Measurements from ENCODE around the gene PTPRE.

GRCh38 chr10:127962205-127962604 is 55.3 kb downstream of the PTPRE start:
- TF ChIP-seq ZZZ3 (IDR thresholded peaks at IDR 0.05; ENCODE audit: control insufficient read depth, insufficient read length, low read depth) (no peak), IRF5 (IDR thresholded peaks at IDR 0.05; ENCODE audit: borderline replicate concordance) (no peak), SP1 (IDR thresholded peaks at IDR 0.05; ENCODE audit: low read depth, low read length) (no peak), SMC3 (IDR thresholded peaks at IDR 0.05; ENCODE audit: borderline replicate concordance, low read length) (no peak), POLR2AphosphoS5 (IDR thresholded peaks at IDR 0.05; ENCODE audit: low read length) (no peak), CEBPZ (IDR thresholded peaks at IDR 0.05; ENCODE audit: low read depth, low read length) (no peak), FOS (IDR thresholded peaks at IDR 0.05; ENCODE audit: borderline replicate concordance, extremely low read depth, insufficient read length) (no peak), EZH2 (IDR thresholded peaks at IDR 0.05; ENCODE audit: borderline replicate concordance, control insufficient read depth, low read depth, low read length) (no peak), NRF1 (conservative IDR thresholded peaks at IDR 0.05; ENCODE audit: low read depth, low read length) (no peak), ATF2 (IDR thresholded peaks at IDR 0.05; ENCODE audit: low read length) (no peak), TCF7 (IDR thresholded peaks at IDR 0.05; ENCODE audit: borderline replicate concordance) (no peak), CTCF (IDR thresholded peaks at IDR 0.05 in 2 of 3, conservative IDR thresholded peaks at IDR 0.05 in 1 of 3; ENCODE audit: control insufficient read depth in 2 of 3, extremely low read depth in 1 of 3, insufficient read depth in 1 of 3, low read depth in 3 of 3, low read length in 3 of 3) (no peak), TARDBP (IDR thresholded peaks at IDR 0.05; ENCODE audit: borderline replicate concordance) (no peak), JUND (IDR thresholded peaks at IDR 0.05; ENCODE audit: low read depth, low read length) (no peak)
